Dermis blood vessel endothelial cell (primary cell): ENCODE measurements around the gene KLHDC7B. TPM values are rescaled to one million over a fixed set of nuclear protein-coding genes. Genes with fewer than 3 reads are reported as not detected.
A peak's percentile ranks its signal among the peaks of the same experiment; 100 is the strongest.

Experiments used
- DNase-seq: peaks from one replicate; pipeline ENCODE4 v3.0.0; 2010
- total RNA-seq: library from RNA; depleted of rRNA; stranded (reverse); fragments of >200 nt; gene quantifications from 2 replicates; pipeline ENCODE4 v1.2.3, GENCODE V29; 2014

The KLHDC7B gene
- total RNA-seq, 1 donor from 2014 or later = not detected

DNA sequence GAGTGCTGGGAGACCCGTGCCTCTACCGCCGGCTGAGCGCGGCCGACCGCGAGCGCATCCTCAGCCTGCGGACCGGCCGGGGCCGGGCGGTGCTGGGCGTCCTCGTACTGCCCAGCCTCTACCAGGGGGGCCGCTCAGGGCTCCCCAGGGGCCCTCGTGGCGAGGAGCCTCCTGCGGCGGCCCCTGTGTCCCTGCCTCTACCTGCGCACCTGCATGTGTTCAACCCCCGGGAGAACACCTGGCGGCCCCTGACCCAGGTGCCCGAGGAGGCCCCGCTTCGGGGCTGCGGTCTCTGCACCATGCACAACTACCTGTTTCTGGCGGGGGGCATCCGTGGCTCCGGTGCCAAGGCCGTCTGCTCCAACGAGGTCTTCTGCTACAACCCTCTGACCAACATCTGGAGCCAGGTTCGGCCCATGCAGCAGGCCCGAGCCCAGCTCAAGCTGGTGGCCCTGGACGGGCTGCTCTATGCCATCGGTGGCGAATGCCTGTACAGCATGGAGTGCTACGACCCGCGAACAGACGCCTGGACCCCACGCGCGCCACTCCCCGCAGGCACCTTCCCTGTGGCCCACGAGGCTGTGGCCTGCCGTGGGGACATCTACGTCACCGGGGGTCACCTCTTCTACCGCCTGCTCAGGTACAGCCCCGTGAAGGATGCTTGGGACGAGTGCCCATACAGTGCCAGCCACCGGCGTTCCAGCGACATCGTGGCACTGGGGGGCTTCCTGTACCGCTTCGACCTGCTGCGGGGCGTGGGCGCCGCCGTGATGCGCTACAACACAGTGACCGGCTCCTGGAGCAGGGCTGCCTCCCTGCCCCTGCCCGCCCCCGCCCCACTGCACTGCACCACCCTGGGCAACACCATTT is 3.5 kb downstream of the KLHDC7B start:
- DNase-seq = no peak

DNA sequence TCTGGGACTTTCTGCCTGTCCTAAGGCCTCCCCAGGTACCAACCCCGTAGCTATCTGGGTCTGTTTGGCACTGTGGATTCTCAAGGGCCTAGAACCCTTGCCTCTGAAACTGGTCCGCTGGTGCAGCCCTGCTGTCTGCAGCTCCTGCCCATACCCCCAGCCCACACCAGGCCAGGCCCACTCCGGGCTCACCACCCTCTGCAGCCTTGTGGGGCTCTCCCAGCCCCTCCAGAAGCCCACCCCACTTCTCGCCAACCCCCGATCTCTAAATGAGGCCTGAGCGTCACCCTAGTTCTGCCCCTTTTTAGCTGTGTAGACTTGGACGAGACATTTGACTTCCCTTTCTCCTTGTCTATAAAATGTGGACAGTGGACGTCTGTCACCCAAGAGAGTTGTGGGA is 4.7 kb downstream of the KLHDC7B start:
- no peak for DNase-seq

DNA sequence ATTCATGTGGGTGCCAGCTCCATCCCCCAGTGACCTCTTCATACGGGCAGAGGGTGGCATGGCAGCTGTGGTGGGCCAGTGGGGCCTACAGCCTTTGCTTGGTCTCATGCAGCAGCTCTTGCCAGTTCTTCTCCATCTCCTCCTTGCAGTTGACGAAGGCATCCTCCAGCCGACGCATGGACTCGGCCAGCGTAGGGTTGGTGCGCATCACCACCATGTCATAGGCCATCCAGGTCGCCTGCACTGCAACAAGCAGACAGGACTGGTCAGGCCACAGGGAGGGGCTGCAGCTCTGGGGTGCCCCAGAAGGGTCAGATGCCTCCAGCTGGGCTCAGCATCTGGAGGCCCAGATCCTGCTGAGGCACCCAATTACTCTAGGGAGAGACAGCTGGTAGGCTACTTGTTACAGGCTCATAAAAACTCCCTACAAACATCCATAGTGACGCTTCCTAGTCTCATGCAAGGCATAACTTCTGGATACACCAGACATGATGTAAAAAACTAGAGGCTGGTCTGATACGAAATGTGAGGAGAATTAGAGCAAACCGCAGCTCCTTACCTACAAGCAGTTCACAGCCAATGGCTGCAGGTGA is 5.6 kb downstream of the KLHDC7B start:
- no peak for DNase-seq

DNA sequence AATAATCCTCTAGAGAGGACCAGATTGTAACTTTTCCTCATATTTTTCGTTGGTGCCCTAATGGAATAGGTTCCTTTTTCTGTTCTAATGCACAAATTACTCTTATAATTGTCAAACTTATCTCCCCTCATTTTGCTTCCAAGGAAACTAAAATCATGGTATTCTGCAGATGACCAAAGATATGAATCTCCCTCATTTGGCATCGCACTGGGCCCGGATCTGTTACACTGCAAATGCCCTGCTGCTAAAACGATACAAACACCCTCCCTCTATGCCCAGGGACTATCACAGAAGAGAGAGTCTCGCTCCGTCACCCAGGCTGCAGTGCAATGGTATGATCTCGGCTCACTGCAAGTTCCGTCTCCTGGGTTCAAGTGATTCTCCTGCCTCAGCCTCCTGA is 7.6 kb downstream of the KLHDC7B start:
- DNase-seq = no peak

DNA sequence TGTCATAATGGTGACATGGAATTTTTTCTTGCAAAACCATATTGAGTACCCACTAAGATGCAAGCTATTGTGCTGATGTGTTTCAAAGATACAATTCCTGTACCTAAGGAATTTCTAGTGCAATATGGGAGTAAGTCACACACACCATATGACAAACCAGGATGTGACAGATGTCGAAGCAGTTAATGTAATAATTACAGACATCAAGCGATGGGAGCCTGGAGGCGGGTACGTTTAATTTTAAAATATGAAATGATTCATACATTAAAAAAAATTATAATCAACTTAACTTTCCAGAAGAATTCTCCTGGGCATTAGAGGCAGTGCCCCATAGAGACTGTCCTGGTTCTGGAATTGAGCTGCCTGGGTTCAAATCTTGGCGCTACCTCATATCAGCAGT is 11.0 kb downstream of the KLHDC7B start:
- DNase-seq = no peak

DNA sequence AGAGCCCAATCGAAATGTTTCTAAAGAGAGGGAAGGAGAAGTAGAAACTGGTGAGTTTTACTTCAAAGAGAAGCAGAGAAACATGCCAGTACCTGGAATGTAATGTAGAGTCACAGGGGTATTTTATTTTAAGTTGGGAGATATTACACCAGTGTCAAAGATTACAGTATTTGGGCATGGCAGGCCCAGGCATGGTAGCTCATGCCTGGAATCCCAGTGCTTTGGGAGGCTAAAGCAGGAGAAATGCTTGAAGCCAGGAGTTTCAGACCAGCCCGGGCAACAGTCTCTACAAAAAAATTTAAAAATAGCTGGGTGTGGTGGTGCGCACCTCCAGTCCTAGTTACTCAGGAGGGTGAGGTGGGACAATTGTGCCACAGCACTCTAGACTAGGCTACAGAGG is 14.3 kb downstream of the KLHDC7B start:
- no peak for DNase-seq

DNA sequence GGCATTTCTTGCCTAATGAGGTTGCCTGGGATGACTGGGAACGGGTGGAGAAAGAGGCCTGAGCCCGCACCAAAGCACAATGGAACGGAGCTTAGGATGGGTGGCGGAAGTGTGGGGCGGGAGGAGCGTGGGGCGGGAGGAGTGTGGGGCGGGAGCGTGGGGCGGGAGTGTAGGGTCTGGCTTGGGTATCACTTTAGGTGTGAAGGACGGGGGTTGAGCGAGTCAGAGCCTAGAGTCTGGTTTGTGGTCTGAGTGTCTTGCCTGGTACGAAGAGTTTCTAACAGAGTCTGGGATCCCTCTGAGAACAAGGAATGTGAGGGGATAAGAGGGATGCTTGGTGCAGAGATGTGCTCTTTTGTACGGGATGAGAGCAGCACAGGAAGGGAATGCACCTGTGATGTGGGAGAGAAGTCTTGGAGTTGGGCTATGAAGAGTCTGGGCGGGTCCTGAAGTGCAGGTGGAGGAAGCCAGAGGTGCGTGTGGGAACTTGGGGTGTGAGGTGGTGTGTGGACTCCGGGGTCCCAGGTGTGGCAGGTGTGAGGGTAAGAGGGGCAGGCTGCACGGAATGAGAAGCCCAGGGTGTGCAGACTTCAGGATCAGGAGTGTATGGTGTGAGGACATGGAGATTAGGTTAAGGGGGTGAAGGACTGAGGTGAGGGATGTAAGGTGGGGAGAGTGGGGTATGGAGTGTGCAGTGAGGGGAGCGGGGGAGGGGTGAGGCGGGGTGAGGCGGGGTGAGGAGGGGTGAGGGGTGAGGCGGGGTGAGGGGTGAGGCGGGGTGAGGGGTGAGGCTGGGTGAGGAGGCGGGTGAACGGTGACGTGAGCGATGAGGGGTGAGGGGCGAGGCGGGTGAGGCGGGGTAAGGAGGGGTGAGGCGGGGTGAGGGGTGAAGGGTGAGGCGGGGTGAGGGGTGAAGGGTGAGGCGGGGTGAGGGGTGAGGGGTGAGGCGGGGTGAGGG is 16.0 kb downstream of the KLHDC7B start:
- no peak for DNase-seq

DNA sequence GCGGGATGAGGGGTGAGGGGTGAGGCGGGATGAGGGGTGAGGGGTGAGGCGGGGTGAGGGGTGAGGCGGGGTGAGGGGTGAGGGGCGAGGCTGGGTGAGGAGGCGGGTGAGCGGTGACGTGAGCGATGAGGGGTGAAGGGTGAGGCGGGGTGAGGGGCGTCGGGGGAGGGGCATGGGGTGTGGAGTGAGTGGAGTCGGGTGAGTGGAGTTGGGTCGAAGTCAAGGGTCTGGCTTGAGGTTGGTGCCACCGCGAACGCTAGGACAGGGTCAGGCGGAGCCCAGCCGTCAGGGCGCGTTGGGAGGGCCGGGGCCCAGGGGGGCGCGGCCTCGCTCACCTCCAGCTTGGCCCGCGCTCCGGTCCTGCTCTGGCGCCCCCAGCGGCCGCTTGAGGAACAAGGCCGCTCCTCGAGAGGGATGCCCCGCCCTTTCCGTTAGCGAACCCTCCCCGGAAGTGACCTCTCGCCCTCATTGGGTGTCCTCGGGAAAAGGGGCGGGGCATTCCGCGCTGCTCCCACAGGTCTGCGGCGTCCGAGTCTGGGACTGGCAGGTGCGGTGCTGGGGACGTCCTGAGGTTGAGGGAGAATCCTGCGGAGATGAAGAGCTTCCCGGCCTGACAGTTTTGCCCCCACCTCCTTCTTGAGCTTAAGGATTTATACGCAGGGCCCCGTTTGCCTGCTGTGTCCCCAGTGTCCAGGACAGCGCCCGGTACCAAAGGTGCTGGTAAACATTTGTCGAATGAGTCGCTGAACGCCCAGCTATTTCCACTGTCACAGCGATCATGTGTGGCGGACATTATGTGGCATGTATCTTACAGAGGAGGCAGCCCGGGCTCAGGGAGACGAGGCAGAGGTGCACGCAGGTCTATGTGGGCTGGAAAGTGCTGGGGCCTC is 17.1 kb downstream of the KLHDC7B start, which contains the start of gene SYCE3:
Gene SYCE3, minus strand, starts transcription at position 397 of the 890 bp plus-strand sequence. CDS start 6,514 bp downstream, outside the sequence.
- DNase-seq = peak; percentile 86

DNA sequence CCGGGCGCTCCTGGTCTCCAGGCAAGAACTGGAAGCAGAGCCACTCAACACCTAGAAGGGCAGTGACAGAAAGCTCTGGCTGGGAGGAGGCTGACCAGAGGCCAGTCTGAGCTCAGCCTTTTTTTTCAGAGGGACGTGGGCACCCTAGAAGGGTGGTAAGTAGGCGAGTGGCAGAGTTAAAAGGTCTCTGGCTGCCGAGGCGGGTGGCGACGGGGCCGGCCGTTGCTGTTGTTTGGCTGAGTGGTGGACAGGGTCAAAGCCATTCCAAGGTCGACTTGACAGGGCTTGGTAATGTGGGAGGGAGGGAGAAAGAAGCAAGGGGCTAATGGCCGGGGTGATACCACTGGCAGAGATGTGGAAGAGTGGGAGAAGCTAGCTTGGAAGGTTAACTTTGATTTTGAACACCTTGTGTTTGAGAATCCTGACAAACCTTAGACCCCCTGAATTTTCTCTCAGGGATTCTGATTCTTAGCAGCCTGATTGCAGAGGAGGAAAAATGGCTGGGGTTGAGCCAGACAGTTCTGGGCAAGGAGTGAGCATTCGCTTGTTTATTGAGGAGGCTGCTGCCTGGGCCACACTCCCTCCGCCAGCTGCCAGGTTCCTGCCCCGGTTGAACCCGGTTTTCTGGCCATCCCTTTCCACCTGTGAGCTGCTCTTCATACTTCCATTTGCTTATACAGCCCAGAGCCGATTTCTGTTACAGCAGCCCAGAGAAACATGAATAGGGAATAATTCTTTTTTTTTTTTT is 17.9 kb downstream of the KLHDC7B start:
- DNase-seq = no peak

DNA sequence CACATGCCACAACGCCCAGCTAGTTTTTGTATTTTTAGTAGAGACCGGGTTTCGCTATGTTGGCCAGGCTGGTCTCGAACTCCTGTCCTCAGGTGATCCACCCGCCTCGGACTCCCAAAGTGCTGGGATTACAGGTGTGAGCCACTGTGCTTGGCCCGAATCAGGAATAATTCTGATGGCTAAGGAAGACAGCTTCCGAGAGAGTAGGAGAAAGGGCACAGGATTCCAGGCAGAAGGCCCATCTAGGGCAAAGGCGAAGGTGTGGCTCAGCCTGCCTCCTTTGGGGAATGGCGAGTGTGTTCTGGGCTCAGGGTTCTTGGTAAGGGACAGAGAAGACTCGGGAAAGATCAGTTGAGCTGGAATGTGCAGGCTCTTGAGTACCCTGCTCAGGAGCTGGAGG is 18.6 kb downstream of the KLHDC7B start:
- DNase-seq = no peak

DNA sequence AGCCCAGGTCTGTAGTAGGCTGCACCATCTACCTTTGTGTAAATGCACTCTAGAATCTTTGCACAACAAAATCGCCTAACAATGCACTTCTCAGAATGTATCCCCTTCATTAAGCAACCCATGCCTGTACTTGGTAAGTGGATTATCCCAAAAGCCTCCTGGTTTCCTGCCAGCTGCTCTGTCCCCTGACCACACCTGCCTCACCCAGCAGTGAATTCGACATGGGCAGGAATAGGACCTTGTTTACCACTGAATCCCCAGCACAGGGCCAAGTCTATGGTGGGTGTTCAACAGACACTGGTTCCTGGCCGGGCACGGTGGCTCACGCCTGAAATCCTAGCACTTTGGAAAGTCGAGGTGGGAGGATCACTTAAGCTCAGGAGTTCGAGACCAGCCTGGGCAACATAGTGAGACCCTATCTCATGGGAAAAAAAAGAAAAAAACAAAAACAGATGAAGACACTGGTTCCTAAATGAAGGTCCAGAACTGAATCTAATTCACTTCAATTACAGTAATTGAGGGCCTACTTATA is 22.1 kb downstream of the KLHDC7B start:
- no peak for DNase-seq

DNA sequence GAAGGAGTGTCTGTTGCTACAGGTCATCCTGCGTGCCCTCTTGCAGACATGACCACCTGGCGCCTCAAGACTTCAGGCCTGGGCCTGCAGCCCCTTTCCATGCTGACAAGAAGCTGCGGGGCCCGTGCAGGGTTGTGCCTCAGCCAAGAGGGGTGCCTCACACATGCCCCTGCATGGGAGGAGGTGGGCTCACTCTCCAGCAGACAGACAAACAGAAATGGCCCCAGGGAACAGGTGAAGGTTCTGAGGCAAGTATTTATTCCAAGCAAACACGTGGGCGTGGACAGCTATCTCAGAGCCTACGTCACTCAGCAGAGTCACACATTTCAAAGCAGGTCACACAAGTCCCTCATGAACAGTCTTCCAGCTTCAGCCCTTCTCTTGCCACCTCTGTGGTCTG is 22.9 kb downstream of the KLHDC7B start:
- DNase-seq = no peak

DNA sequence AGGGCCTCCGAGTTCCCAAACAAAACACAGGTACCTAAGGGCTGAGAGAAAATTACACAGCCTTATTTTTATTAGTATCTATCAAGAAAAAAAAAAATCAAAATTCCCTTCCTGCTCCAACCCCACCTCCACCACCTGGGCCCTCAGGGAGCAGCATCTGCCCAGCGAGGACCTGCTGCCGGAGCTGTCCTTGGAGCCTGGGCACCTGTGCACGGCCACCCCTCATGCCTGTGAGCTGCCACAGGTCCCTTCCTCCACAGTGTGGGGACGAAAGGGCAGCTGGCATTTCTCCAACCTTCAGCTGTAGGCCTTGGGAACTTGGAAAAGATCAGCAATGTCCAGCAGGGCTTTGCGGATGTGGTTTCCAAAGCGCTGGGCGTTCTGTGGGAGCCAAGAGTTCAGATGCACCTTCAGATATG is 23.4 kb downstream of the KLHDC7B start:
- DNase-seq = no peak

DNA sequence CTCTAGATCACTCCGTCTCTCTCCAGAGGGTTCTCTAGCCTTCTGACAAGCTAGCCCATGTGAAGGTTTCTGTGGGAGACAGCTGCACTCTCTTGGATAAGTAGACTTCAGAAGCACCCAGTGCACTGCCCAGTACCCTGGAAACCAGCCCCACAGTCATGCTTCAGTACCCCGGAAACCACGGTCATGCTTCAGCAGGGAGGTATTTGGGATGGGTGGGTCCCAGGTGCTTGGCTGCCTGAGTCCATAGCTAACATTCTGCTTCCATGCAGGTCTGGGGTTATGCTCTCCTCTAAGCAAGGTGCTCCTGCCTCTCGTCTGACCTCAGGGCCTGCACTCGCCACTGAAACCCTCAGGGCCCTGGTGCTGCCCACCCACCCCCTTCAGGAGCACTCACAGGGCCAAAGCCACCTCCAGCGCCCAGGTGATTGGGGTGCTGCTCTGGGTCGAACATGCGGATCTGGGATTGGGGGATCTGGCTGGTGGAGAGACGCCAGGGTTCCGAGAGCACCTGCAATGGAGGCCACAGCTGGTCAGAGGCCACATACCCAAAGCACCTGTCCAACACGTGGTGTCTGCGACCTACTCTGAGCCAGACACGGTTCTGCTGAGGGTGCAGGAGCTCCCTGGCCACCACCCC is 24.3 kb downstream of the KLHDC7B start:
- no peak for DNase-seq

DNA sequence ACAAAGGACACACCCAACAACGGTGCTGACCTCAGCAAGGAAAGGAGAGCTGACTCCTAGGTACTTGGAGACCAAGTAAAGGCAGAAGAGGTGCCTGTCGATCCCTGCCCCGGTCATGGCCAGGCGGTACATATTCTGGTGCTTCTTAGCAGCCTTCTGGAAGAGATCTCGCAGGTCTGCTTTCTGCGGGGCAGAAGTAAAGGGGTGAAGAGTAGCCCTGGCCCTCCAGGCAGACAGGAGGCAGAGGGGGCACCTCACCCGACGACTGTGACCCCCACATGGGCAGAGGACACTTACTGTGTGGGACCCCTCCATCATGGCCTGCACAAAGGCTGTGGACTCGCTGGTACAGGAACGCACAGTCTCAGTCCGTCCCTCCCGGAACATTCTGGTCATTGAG is 25.2 kb downstream of the KLHDC7B start:
- no peak for DNase-seq

DNA sequence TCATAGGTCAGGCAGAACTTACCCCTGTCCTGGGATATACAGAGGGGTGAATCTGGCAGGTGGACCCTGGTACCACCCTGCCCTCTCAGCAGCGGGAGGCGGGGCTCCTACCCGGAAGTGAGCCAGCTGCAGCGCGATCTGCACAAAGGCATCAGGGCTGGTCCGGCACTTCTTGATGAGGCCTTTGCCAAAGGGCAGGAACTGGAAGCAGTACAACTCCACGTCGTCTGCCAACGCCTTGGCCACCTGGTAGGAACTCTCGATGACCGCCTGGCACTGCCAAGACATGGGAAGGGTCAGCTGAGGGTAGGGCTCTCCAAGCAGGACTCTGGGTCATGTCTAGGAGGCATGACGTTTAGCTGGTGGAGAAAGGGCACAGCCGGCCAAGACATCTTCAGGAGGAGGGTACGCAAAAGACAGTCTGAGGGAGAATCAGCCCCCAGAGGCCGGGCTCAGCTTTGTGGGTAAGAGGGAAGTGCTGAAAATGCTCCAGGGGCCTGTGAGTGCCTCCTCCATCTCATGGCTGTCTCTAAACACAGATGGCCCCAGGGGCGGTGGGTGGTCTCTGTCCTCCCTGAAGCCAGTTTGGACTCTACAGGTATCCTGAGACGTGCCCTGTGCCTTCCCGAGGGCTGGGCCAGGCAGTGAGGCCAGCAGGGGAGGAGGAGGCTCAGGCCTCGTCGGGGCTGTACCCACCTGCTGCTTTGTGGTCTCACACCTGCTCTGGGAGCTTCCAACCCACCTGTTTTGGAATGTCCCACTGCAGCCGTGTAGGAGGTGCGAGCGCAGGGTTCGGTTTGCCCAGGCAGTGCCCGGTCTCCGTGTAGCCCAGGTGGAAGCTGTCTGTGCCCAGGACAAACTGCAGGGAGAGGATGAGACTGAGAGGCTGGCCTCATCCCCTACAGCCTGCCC is 25.8 kb downstream of the KLHDC7B start:
- no peak for DNase-seq

DNA sequence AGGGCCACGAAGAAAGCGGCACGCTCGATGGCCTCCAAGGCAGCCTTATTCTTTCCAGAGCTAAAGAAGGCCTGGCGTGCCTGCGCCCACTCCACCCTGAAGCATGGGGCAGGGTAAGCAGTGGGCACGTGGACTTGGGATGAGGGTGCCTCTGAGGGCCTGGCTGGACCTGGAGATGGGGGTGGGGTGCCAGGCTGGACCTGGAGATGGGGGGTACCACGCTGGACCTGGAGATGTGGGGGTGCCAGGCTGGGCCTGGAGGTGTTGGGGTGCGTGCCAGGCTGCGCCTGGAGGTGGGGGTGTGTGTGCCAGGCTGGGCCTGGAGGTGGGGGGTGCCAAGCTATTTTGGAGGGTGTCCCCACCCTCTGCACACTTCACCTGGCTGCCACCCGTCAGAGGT is 27.3 kb downstream of the KLHDC7B start:
- DNase-seq = no peak

DNA sequence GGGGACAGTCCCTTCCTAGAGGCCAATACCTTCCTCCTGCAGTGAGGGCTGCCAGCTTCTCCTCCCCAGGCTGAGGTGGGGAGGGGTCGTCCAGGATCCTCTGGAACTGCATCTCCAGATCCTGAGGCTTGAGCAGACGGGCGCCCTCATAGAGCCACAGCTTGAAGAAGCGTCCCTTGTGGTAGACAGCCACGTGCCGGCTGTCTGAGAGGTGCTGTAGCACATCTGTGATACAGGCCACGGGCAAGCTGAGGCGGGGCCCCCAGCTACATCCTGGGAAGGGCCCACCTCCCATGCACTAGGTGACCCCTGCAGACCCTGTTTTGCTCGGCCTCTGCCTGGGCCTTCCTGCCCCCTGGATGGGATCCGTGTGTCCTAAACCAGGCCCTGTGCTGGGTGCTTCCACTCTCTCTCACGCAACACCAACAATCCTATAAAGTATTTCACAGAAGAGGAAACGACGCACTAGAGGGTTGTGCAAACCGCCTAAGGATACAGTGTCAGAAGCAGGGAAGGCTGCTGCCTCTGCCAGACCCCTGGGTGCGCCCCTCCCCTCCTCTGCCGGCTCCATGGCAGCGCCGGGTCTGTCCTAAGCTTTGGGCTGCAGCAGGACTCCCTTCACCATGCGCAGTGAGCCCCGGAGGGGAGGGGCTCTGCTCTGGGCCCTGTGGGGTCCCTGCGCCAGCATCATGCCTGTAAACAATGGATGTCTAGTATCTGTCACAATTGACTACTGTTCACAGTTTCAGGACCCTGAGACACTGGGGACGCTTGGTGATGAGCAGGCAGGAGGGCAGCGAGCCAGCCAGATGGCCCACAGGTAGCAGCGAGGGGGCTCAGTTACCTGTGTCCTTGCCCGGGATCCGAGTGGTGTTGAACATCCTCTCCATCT is 28.0 kb downstream of the KLHDC7B start:
- no peak for DNase-seq
